Chondrocyte (in vitro differentiated cells): Measurements from ENCODE around the gene POLR2M. TPM values are rescaled to one million over a fixed set of nuclear protein-coding genes. Genes with fewer than 3 reads are reported as not detected.

Experiments used
- DNase-seq: peaks from one replicate; pipeline ENCODE4 v3.0.0; 2021; ENCODE audit warnings: mixed read lengths, low spot score
- H3K27ac Mint-ChIP-seq: one replicate; pipeline ENCODE4 v1.8.0; 2021; ENCODE audit warnings: mild to moderate bottlenecking, moderate library complexity, mixed read lengths; ENCODE audit not compliant: unreplicated experiment
- H3K27me3 Mint-ChIP-seq: 2 replicates; pipeline ENCODE4 v1.8.0; 2021; ENCODE audit warnings: low read depth, mixed read lengths
- H3K36me3 Mint-ChIP-seq: 2 replicates; pipeline ENCODE4 v1.8.0; 2021; ENCODE audit warnings: low read depth, mixed read lengths
- H3K4me1 Mint-ChIP-seq: 2 replicates; pipeline ENCODE4 v1.8.0; 2021; ENCODE audit warnings: low read depth, mild to moderate bottlenecking, mixed read lengths
- H3K4me3 Mint-ChIP-seq: one replicate; pipeline ENCODE4 v1.8.0; 2021; ENCODE audit warnings: mild to moderate bottlenecking, moderate library complexity, mixed read lengths; ENCODE audit not compliant: unreplicated experiment
- H3K9me3 Mint-ChIP-seq: 2 replicates; pipeline ENCODE4 v1.8.0; 2021; ENCODE audit warnings: low read depth, mixed read lengths
- CTCF ChIP-seq: fragments of 200-600 bp; sonication (generic); IDR thresholded peaks from 2 replicates; pipeline ENCODE4 v1.5.0; 2021; ENCODE audit warnings: antibody characterized with exemption, mild to moderate bottlenecking, moderate library complexity
- total RNA-seq: library from RNA; stranded (reverse); gene quantifications from 3 replicates; pipeline ENCODE4 v1.2.1, GENCODE V29; 2021

POLR2M gene
- total RNA-seq, 1 donor from 2014 or later = 88.3 TPM

- H3K9me3 Mint-ChIP-seq = no peaks in the 10 kb centered on the region
- no peaks in the 10 kb centered on the region for H3K27me3 Mint-ChIP-seq
- peaks cover 28% of the 10 kb centered on the region for H3K36me3 Mint-ChIP-seq
- TF ChIP-seq CTCF = no peak
- no peak for DNase-seq
- H3K27ac Mint-ChIP-seq = peak overlapping the region; percentile 89
- peak overlapping the region; percentile 84 for H3K4me3 Mint-ChIP-seq
- peaks cover 38% of the 10 kb centered on the region for H3K4me1 Mint-ChIP-seq
Observed at GRCh38 chr15:57708047-57708446, 1.5 kb downstream of the POLR2M start.

- no peak for DNase-seq
- no peak overlapping the region for H3K4me3 Mint-ChIP-seq
- peaks cover 23% of the 10 kb centered on the region for H3K36me3 Mint-ChIP-seq
- H3K9me3 Mint-ChIP-seq = peaks cover 3% of the 10 kb centered on the region
- peaks cover 13% of the 10 kb centered on the region for H3K4me1 Mint-ChIP-seq
- H3K27ac Mint-ChIP-seq = no peak overlapping the region
- no peak for TF ChIP-seq CTCF
- H3K27me3 Mint-ChIP-seq = no peaks in the 10 kb centered on the region
Observed at GRCh38 chr15:57718309-57718708, 11.8 kb downstream of the POLR2M start.

- H3K27ac Mint-ChIP-seq = no peak overlapping the region
- peaks cover 12% of the 10 kb centered on the region for H3K36me3 Mint-ChIP-seq
- peaks cover 13% of the 10 kb centered on the region for H3K4me1 Mint-ChIP-seq
- DNase-seq = no peak
- no peak overlapping the region for H3K4me3 Mint-ChIP-seq
- peaks cover 9% of the 10 kb centered on the region for H3K9me3 Mint-ChIP-seq
- no peaks in the 10 kb centered on the region for H3K27me3 Mint-ChIP-seq
- no peak for TF ChIP-seq CTCF
Observed at GRCh38 chr15:57720867-57721266, 14.4 kb downstream of the POLR2M start.

GRCh38 chr15:57726411-57726810 is 19.9 kb downstream of the POLR2M start:
- peaks cover 14% of the 10 kb centered on the region for H3K4me1 Mint-ChIP-seq
- peaks cover 3% of the 10 kb centered on the region for H3K36me3 Mint-ChIP-seq
- no peak overlapping the region for H3K27ac Mint-ChIP-seq
- no peak for TF ChIP-seq CTCF
- no peak overlapping the region for H3K4me3 Mint-ChIP-seq
- no peaks in the 10 kb centered on the region for H3K27me3 Mint-ChIP-seq
- DNase-seq = no peak
- peaks cover 6% of the 10 kb centered on the region for H3K9me3 Mint-ChIP-seq

GRCh38 chr15:57727031-57727430 is 20.5 kb downstream of the POLR2M start:
- Mint-ChIP-seq H3K36me3 (peaks cover 3% of the 10 kb centered on the region), H3K27me3 (no peaks in the 10 kb centered on the region), H3K9me3 (peaks cover 6% of the 10 kb centered on the region), H3K4me1 (peaks cover 14% of the 10 kb centered on the region), H3K27ac (no peak overlapping the region), H3K4me3 (no peak overlapping the region)
- no peak for DNase-seq
- TF ChIP-seq CTCF = no peak
